K562 (cell line): ENCODE results near the gene CCDC187. TPM values are rescaled to one million over a fixed set of nuclear protein-coding genes. Genes with fewer than 3 reads are reported as not detected.
A peak's percentile ranks its signal among the peaks of the same experiment; 100 is the strongest.

Experiments used
- CREM ChIP-seq: IDR thresholded peaks from 2 replicates; pipeline ENCODE4 v1.6.1; 2014; ENCODE audit warnings: antibody characterized with exemption, low read depth
- ETS2 ChIP-seq: IDR thresholded peaks from 2 replicates; pipeline ENCODE4 v1.6.1; 2016; ENCODE audit warnings: borderline replicate concordance, missing genetic modification characterization, mild to moderate bottlenecking, moderate library complexity, missing compliant biosample characterization; ENCODE audit not compliant: poor library complexity, severe bottlenecking
- FIP1L1 ChIP-seq: fragments of 200-400 bp; formaldehyde crosslinking; IDR thresholded peaks from 2 replicates; pipeline ENCODE4 v1.6.1; 2018; ENCODE audit warnings: mild to moderate bottlenecking, low read depth, low read length; ENCODE audit not compliant: poor library complexity, severe bottlenecking
- FUS ChIP-seq: fragments of 200-400 bp; formaldehyde crosslinking; optimal IDR thresholded peaks from 2 replicates; pipeline ENCODE3; 2017; ENCODE audit warnings: low read depth, low read length
- LCOR ChIP-seq: sonication (generic); formaldehyde crosslinking; IDR thresholded peaks from 2 replicates; pipeline ENCODE4 v1.8.0; 2022; ENCODE audit warnings: mild to moderate bottlenecking, missing genetic modification reagents
- MYBL2 ChIP-seq, 2 experiments: fragments of 450-650 bp in 1 of 2; sonication (generic) in 1 of 2; formaldehyde crosslinking in 1 of 2; IDR thresholded peaks; 2 replicates each; pipeline versions ENCODE4 v1.6.1 to v1.8.1; 2017 to 2022; ENCODE audit warnings: borderline replicate concordance in 1 of 2, inconsistent platforms in 1 of 2, low read depth in 1 of 2, mild to moderate bottlenecking in 1 of 2, missing genetic modification reagents in 1 of 2, moderate library complexity in 1 of 2
- MYC ChIP-seq, 2 experiments: fragments of 250-450 bp in 1 of 2; sonication (Bioruptor Pico) in 1 of 2; IDR thresholded peaks; 2 replicates each; pipeline versions ENCODE4 v1.5.1 to v1.6.1; 2012 to 2021; ENCODE audit warnings: low read depth in 2 of 2, borderline replicate concordance in 1 of 2, improper control_type of control experiment in 1 of 2, low read length in 1 of 2, mild to moderate bottlenecking in 1 of 2, moderate library complexity in 1 of 2
- NFYB ChIP-seq: IDR thresholded peaks from 2 replicates; pipeline ENCODE4 v1.6.1; 2011; ENCODE audit warnings: mild to moderate bottlenecking, moderate library complexity; ENCODE audit not compliant: insufficient read length; ENCODE audit errors: extremely low read depth
- NR2C2 ChIP-seq, 2 experiments: fragments of 200-800 bp in 1 of 2; sonication (Bioruptor generic) in 1 of 2; sonication (generic) in 1 of 2; formaldehyde crosslinking in 1 of 2; IDR thresholded peaks; 2 replicates each; pipeline versions ENCODE4 v1.6.1 to v1.8.0; 2016 to 2022; ENCODE audit warnings: mild to moderate bottlenecking in 1 of 2, missing compliant biosample characterization in 1 of 2, missing genetic modification characterization in 1 of 2, missing genetic modification reagents in 1 of 2
- RBM17 ChIP-seq: fragments of 200-400 bp; formaldehyde crosslinking; IDR thresholded peaks from 2 replicates; pipeline ENCODE4 v1.6.1; 2017; ENCODE audit warnings: low read depth, mild to moderate bottlenecking, low read length, borderline replicate concordance
- SIN3A ChIP-seq, 2 experiments: fragments of 150-350 bp in 1 of 2; IDR thresholded peaks; 2 replicates each; pipeline ENCODE4 v1.6.1; 2011 to 2016; ENCODE audit warnings: borderline replicate concordance in 2 of 2, low read depth in 2 of 2, low read length in 2 of 2, mild to moderate bottlenecking in 2 of 2, moderate library complexity in 2 of 2; ENCODE audit not compliant: control insufficient read depth in 1 of 2
- TRIM28 ChIP-seq: fragments of 450-650 bp; IDR thresholded peaks from 2 replicates; pipeline ENCODE4 v1.6.1; 2017
- TSC22D4 ChIP-seq: fragments of 450-650 bp; IDR thresholded peaks from 2 replicates; pipeline ENCODE4 v1.6.1; 2016; ENCODE audit warnings: missing genetic modification characterization, missing biosample characterization, control low read depth
- ZC3H11A ChIP-seq: IDR thresholded peaks from 2 replicates; pipeline ENCODE4 v1.6.1; 2012; ENCODE audit warnings: low read depth, low read length, improper control_type of control experiment
- ZNF133 ChIP-seq: fragments of 250-450 bp; sonication (Bioruptor Pico); IDR thresholded peaks from 2 replicates; pipeline ENCODE4 v1.4.0; 2020; ENCODE audit warnings: mild to moderate bottlenecking
- ZNF134 ChIP-seq: fragments of 250-450 bp; sonication (Bioruptor Pico); conservative IDR thresholded peaks from 2 replicates; pipeline ENCODE4 v1.4.0; 2020
- ZNF239 ChIP-seq: fragments of 250-450 bp; sonication (Bioruptor Pico); IDR thresholded peaks from 2 replicates; pipeline ENCODE4 v1.4.0; 2020; ENCODE audit warnings: mild to moderate bottlenecking
- ZNF253 ChIP-seq: fragments of 250-450 bp; sonication (Bioruptor Pico); conservative IDR thresholded peaks from 2 replicates; pipeline ENCODE4 v1.6.1; 2021; ENCODE audit warnings: mild to moderate bottlenecking
- polyA plus RNA-seq, 8 experiments: library from polyadenylated mRNA; depleted of rRNA in 4 of 8; stranded (reverse) in 5 of 8; unstranded in 3 of 8; fragments of >200 nt; fragmentation: Nextera tagmentation in 2 of 8; fragmentation: Illumina TruSeq in 1 of 8; extraction: Ambion mirVana in 2 of 8; extraction: Trizol in 1 of 8; gene quantifications; 2 replicates each; pipeline versions ENCODE4 v1.2.1 to v1.2.3, GENCODE V29; 2011 to 2014; ENCODE audit warnings: inconsistent platforms in 1 of 8, missing spikeins in 1 of 8
- total RNA-seq, 7 experiments: library from RNA; depleted of rRNA in 6 of 7; stranded (reverse); fragments of >200 nt in 6 of 7; fragmentation: Illumina TruSeq in 2 of 7; extraction: Trizol in 2 of 7; gene quantifications; 2 replicates each; pipeline versions ENCODE4 v1.2.1 to v1.2.3, GENCODE V29; 2011 to 2021; ENCODE audit warnings: low replicate concordance in 1 of 7
- TF ChIP-seq, protein P1 (sequence below): sonication (generic); IDR thresholded peaks from 2 replicates; pipeline ENCODE4 v1.6.1; 2016
- TF ChIP-seq, protein P2 (sequence below): sonication (generic); formaldehyde crosslinking; IDR thresholded peaks from 2 replicates; pipeline ENCODE4 v1.8.0; 2022; ENCODE audit warnings: missing genetic modification reagents, mild to moderate bottlenecking, borderline replicate concordance
- TF ChIP-seq, protein P3 (sequence below): sonication (generic); formaldehyde crosslinking; IDR thresholded peaks from 2 replicates; pipeline ENCODE4 v1.9.0; 2022; ENCODE audit warnings: mild to moderate bottlenecking, missing genetic modification reagents

The CCDC187 gene
- total and polyA plus RNA-seq, 9 of the 15 experiments (the other 6 are each of a cell fraction or from before 2014, with no cell fraction given) = not detected

DNA sequence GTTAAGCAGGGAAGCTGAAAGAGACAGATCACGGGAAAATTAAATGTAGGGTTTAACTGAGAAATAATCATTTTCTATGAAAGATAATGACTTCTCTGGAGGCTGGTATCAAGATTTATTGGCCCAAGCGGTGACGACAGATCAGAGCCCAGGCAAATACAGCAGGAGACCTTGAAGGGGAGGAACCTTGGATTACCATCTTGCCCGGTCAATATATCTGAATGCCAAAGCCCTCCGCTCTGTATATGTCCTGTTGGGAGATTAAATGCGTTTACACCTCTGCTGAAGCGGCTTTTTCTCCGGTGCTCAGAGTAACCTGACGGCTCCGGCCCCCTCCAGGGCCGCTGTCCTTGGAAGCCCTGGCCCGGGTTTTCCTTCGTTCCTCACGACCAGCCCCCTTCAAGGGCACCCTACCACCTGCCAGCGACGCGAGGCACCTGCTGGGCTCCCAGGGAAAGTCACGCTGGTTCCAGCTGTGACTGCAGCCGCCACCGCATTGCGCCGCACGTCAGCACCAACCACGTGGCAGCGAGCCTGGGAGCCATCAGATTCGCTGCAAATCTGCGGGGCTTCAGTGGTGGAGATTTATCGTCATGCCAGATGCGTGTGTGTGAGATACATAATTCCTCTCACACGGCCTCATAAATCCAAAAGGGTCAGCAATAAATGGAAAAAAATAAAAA, 53.9 kb downstream of the CCDC187 start (continued):
- TF ChIP-seq, protein P1, sequence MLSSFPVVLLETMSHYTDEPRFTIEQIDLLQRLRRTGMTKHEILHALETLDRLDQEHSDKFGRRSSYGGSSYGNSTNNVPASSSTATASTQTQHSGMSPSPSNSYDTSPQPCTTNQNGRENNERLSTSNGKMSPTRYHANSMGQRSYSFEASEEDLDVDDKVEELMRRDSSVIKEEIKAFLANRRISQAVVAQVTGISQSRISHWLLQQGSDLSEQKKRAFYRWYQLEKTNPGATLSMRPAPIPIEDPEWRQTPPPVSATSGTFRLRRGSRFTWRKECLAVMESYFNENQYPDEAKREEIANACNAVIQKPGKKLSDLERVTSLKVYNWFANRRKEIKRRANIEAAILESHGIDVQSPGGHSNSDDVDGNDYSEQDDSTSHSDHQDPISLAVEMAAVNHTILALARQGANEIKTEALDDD = no peak
- TF ChIP-seq ZNF133 (CRISPR knock-in tag) (no peak), SIN3A (IDR thresholded peaks at IDR 0.05; ENCODE audit: borderline replicate concordance in 2 of 2, control insufficient read depth in 1 of 2, low read depth in 2 of 2, low read length in 2 of 2) (peak in 1 of 2 experiments; percentile 36; a peak in 1 of 4 replicates), TRIM28 (no peak), FIP1L1 (no peak), TSC22D4 (no peak), LCOR (CRISPR knock-in tag) (no peak), RBM17 (no peak), CREM (peak; percentile 58), ETS2 (tag) (no peak), ZC3H11A (no peak), ZNF134 (CRISPR knock-in tag) (no peak), FUS (no peak), NR2C2 (CRISPR knock-in tag; IDR thresholded peaks at IDR 0.05) (no peak), NR2C2 (tag; IDR thresholded peaks at IDR 0.05) (no peak), ZNF253 (CRISPR knock-in tag) (no peak), MYC (IDR thresholded peaks at IDR 0.05; ENCODE audit: low read depth, low read length) (peak; percentile 76), MYC (CRISPR knock-in tag; IDR thresholded peaks at IDR 0.05; ENCODE audit: borderline replicate concordance, low read depth) (no peak), MYBL2 (IDR thresholded peaks at IDR 0.05; ENCODE audit: low read depth) (no peak), MYBL2 (CRISPR knock-in tag; IDR thresholded peaks at IDR 0.05; ENCODE audit: borderline replicate concordance) (no peak), ZNF239 (CRISPR knock-in tag) (no peak), NFYB (no peak)
- TF ChIP-seq, protein P2, sequence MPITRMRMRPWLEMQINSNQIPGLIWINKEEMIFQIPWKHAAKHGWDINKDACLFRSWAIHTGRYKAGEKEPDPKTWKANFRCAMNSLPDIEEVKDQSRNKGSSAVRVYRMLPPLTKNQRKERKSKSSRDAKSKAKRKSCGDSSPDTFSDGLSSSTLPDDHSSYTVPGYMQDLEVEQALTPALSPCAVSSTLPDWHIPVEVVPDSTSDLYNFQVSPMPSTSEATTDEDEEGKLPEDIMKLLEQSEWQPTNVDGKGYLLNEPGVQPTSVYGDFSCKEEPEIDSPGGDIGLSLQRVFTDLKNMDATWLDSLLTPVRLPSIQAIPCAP (CRISPR knock-in tag) = no peak
- TF ChIP-seq, protein P3, sequence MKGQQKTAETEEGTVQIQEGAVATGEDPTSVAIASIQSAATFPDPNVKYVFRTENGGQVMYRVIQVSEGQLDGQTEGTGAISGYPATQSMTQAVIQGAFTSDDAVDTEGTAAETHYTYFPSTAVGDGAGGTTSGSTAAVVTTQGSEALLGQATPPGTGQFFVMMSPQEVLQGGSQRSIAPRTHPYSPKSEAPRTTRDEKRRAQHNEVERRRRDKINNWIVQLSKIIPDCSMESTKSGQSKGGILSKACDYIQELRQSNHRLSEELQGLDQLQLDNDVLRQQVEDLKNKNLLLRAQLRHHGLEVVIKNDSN (CRISPR knock-in tag) = peak; percentile 80
